K562 (cell line): Measurements from ENCODE around the gene TLE3. TPM values are rescaled to one million over a fixed set of nuclear protein-coding genes. Genes with fewer than 3 reads are reported as not detected.

Experiments
- ATAC-seq: fragments of 200-7000 bp; cut with Tn5 transposase; 3 replicates; pipeline ENCODE4 v1.9.1; 2020; ENCODE audit warnings: moderate library complexity
- BruUV-seq: library from RNA; stranded (reverse); fragments of 400-500 nt; replicated peaks from 2 replicates; lab custom pipeline; 2021; lab: Mats Ljungman, UMichigan
- CTCF ChIA-PET: fragments of 300-600 bp; formaldehyde crosslinking; extraction: SDS; loops from one replicate; lab custom pipeline; 2021; ENCODE audit warnings: low intra/inter-chr PET ratio; lab: Yijun Ruan, JAX
- POLR2A ChIA-PET: fragments of 300-600, 350-650 bp; sonication (Branson Sonifier 250); formaldehyde crosslinking; extraction: SDS; loops from one replicate; lab custom pipeline; 2021; ENCODE audit warnings: antibody characterized with exemption, inconsistent platforms; lab: Yijun Ruan, JAX
- DNase-seq, 4 experiments: peaks; one replicate each; pipeline versions ENCODE4 v3.0.0 to v3.0.0-alpha.2; 2011 to 2018; ENCODE audit warnings: low spot score in 3 of 4, mixed read lengths in 3 of 4; ENCODE audit errors: extremely low read depth in 1 of 4
- FAIRE-seq: peaks from 2 replicates; lab custom pipeline; 2011; peaks lifted over from hg19 to GRCh38; lab: Jason Lieb, UNC
- H2AFZ ChIP-seq: 2 replicates; pipeline ENCODE4 v1.6.0; 2011; ENCODE audit warnings: low read depth, low read length, control low read depth, inconsistent platforms
- H3K27ac ChIP-seq: fragments of 200-600 bp; 3 replicates; pipeline ENCODE4 v1.8.0; 2011; ENCODE audit warnings: low read depth, mild to moderate bottlenecking, control low read depth, inconsistent platforms, low read length, moderate library complexity, mixed read lengths; ENCODE audit errors: extremely low read depth
- H3K27me3 ChIP-seq, 2 experiments: fragments of 300-600 bp in 1 of 2; 2 replicates in 1 of 2; 3 replicates in 1 of 2; pipeline versions ENCODE4 v1.6.0 to v1.8.0; 2011; ENCODE audit warnings: inconsistent platforms in 2 of 2, low read length in 2 of 2, mild to moderate bottlenecking in 1 of 2, mixed read lengths in 1 of 2, moderate library complexity in 1 of 2; ENCODE audit not compliant: control insufficient read depth in 2 of 2, insufficient read depth in 2 of 2
- H3K36me3 ChIP-seq: fragments of 300-600 bp; 3 replicates; pipeline ENCODE4 v1.8.0; 2011; ENCODE audit warnings: mild to moderate bottlenecking, low read length, inconsistent platforms; ENCODE audit not compliant: control insufficient read depth, insufficient read depth
- H3K4me1 ChIP-seq, 2 experiments: fragments of 200-600 bp in 1 of 2; replicated peaks in 1 of 2; 2 replicates in 1 of 2; 3 replicates in 1 of 2; pipeline versions ENCODE4 v1.5.1 to v1.8.0; 2011; ENCODE audit warnings: inconsistent platforms in 2 of 2, low read length in 2 of 2, mild to moderate bottlenecking in 1 of 2, mixed read lengths in 1 of 2, moderate library complexity in 1 of 2; ENCODE audit not compliant: control insufficient read depth in 2 of 2, insufficient read depth in 2 of 2
- H3K4me2 ChIP-seq: 2 replicates; pipeline ENCODE4 v1.6.1; 2011; ENCODE audit warnings: low read length, control low read depth, inconsistent platforms, mixed read lengths; ENCODE audit not compliant: insufficient read depth
- H3K4me3 ChIP-seq: fragments of 200-600 bp; sonication (generic), shearing (Covaris generic); 2 replicates; pipeline ENCODE4 v1.5.1; 2016; ENCODE audit warnings: control low read depth, inconsistent platforms
- H3K79me2 ChIP-seq: fragments of 200-600 bp; 3 replicates; pipeline ENCODE4 v1.8.0; 2011; ENCODE audit warnings: low read length, inconsistent platforms; ENCODE audit not compliant: control insufficient read depth, insufficient read depth
- H3K9ac ChIP-seq, 2 experiments: 2 replicates each; pipeline versions ENCODE4 v1.6.0 to v1.6.1; 2011; ENCODE audit warnings: low read depth in 2 of 2, low read length in 2 of 2, control low read depth in 1 of 2, inconsistent platforms in 1 of 2, mild to moderate bottlenecking in 1 of 2, mixed read lengths in 1 of 2; ENCODE audit not compliant: insufficient read depth in 1 of 2
- H3K9me1 ChIP-seq: one replicate; pipeline ENCODE4 v1.6.0; 2011; ENCODE audit warnings: inconsistent platforms, mild to moderate bottlenecking, low read length, moderate library complexity; ENCODE audit not compliant: control insufficient read depth, insufficient read depth
- H3K9me3 ChIP-seq: replicated peaks from 2 replicates; pipeline ENCODE4 v1.5.1; 2011; ENCODE audit warnings: low read depth, low read length, inconsistent platforms; ENCODE audit not compliant: control insufficient read depth, insufficient read depth
- H4K20me1 ChIP-seq: replicated peaks from 2 replicates; pipeline ENCODE4 v1.6.1; 2011; ENCODE audit warnings: low read length, inconsistent platforms, mixed read lengths; ENCODE audit not compliant: control insufficient read depth, insufficient read depth
- CREM ChIP-seq: IDR thresholded peaks from 2 replicates; pipeline ENCODE4 v1.6.1; 2014; ENCODE audit warnings: antibody characterized with exemption, low read depth
- FOXA1 ChIP-seq: fragments of 450-650 bp; IDR thresholded peaks from 2 replicates; pipeline ENCODE4 v1.6.1; 2016; ENCODE audit warnings: mild to moderate bottlenecking, borderline replicate concordance
- PHB2 ChIP-seq: fragments of 450-650 bp; IDR thresholded peaks from 2 replicates; pipeline ENCODE4 v1.6.1; 2017; ENCODE audit warnings: low read depth
- PTTG1 ChIP-seq: fragments of 450-650 bp; IDR thresholded peaks from 2 replicates; pipeline ENCODE4 v1.6.1; 2016; ENCODE audit warnings: low read depth, mild to moderate bottlenecking, missing genetic modification characterization, missing compliant biosample characterization
- SOX6 ChIP-seq: fragments of 450-650 bp; IDR thresholded peaks from 2 replicates; pipeline ENCODE4 v1.6.1; 2014; ENCODE audit warnings: mild to moderate bottlenecking
- ZNF140 ChIP-seq: fragments of 250-450 bp; sonication (Bioruptor Pico); IDR thresholded peaks from 2 replicates; pipeline ENCODE4 v1.8.0; 2021; ENCODE audit warnings: moderate library complexity, mild to moderate bottlenecking, inconsistent platforms
- ZNF586 ChIP-seq: fragments of 450-650 bp; formaldehyde crosslinking; conservative IDR thresholded peaks from 2 replicates; pipeline ENCODE4 v1.4.0; 2020; ENCODE audit warnings: mild to moderate bottlenecking, moderate library complexity
- WGBS: fragments of 100-300 bp; shearing (Covaris generic); methylation state at CpG from one replicate; pipeline ENCODE4 v1.1.6; 2016; ENCODE audit warnings: low coverage, mixed read lengths; ENCODE audit not compliant: insufficient coverage; ENCODE audit errors: missing lambda C conversion rate; 5-methylcytosine and 5-hydroxymethylcytosine counted together
- in situ Hi-C: fragments of 300-500 bp; cut with MboI; formaldehyde crosslinking; loops from 4 replicates; pipeline ENCODE4 v1.15.0; 2018; ENCODE audit warnings: inconsistent platforms, mixed read lengths
- intact Hi-C: fragments of 100-400 bp; cut with micrococcal nuclease; formaldehyde crosslinking; loops from 2 replicates; pipeline ENCODE4 v1.14.2; 2022
- polyA plus RNA-seq, 8 experiments: library from polyadenylated mRNA; depleted of rRNA in 4 of 8; stranded (reverse) in 5 of 8; unstranded in 3 of 8; fragments of >200 nt; fragmentation: Nextera tagmentation in 2 of 8; fragmentation: Illumina TruSeq in 1 of 8; extraction: Ambion mirVana in 2 of 8; extraction: Trizol in 1 of 8; gene quantifications; 2 replicates each; pipeline versions ENCODE4 v1.2.1 to v1.2.3, GENCODE V29; 2011 to 2014; ENCODE audit warnings: inconsistent platforms in 1 of 8, missing spikeins in 1 of 8
- total RNA-seq, 7 experiments: library from RNA; depleted of rRNA in 6 of 7; stranded (reverse); fragments of >200 nt in 6 of 7; fragmentation: Illumina TruSeq in 2 of 7; extraction: Trizol in 2 of 7; gene quantifications; 2 replicates each; pipeline versions ENCODE4 v1.2.1 to v1.2.3, GENCODE V29; 2011 to 2021; ENCODE audit warnings: low replicate concordance in 1 of 7
- TF ChIP-seq, protein P1 (sequence below): fragments of 450-650 bp; formaldehyde crosslinking; IDR thresholded peaks from 2 replicates; pipeline ENCODE4 v1.4.0; 2020; ENCODE audit warnings: mild to moderate bottlenecking, moderate library complexity
- TF ChIP-seq, protein P2 (sequence below): sonication (generic); formaldehyde crosslinking; IDR thresholded peaks from 2 replicates; pipeline ENCODE4 v1.8.1; 2022; ENCODE audit warnings: missing genetic modification reagents

The TLE3 gene
- total and polyA plus RNA-seq, 9 of the 15 experiments (the other 6 are each of a cell fraction or from before 2014, with no cell fraction given): 1.5 to 84.2 (median 14.1) TPM

DNA sequence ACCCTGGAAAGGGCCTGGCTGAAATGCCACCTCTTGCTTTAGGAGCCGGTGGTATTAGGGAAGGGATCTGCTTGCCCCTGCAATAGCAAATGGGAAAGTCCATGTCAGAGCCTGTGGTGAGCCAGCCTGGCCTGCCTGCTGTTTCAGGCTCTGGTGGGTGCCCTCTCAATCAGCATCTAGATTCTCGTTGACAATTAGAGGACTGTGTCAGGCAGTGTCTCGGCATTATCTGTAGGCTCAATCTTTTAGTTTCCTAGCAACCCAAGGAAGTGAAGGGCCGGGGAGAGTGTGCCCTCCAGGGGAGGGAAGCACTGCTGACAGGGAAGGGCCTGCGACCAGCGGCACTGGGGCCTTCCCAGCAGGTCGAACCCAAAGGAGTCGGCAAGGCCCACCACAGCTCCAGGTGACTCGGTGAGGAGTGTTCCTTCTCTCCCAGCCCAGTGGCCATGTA lies 42.1 kb downstream of the TLE3 start (continued):
- TF ChIP-seq FOXA1: no peak
- TF ChIP-seq CREM: no peak
- TF ChIP-seq, protein P1, sequence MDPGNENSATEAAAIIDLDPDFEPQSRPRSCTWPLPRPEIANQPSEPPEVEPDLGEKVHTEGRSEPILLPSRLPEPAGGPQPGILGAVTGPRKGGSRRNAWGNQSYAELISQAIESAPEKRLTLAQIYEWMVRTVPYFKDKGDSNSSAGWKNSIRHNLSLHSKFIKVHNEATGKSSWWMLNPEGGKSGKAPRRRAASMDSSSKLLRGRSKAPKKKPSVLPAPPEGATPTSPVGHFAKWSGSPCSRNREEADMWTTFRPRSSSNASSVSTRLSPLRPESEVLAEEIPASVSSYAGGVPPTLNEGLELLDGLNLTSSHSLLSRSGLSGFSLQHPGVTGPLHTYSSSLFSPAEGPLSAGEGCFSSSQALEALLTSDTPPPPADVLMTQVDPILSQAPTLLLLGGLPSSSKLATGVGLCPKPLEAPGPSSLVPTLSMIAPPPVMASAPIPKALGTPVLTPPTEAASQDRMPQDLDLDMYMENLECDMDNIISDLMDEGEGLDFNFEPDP (CRISPR knock-in tag): no peak

DNA sequence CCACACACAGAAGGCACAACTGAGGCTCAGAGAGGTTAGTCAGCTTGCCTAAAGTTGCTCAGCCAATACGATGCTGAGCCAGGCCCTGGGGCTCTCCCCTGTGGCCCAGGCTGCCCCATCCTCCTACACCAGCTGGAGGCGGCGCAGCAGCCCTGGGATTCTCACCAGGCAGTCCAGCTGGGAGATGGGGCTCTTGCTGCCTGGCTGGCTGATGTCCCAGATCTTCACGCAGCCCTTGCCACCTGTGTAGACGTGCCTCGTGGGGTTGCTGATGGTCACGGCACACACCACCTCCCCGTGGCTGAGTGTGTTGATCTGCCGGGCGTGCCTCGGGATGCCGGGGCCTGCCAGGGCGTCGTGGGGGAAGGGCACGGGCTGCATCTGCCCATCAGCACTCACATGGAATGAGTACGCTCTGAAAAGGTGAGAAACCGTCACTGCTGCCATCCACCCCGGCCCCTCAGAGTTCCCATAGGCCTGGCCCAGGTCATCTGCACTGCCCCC lies 42.8 kb downstream of the TLE3 start:
- Histone ChIP-seq H3K9ac (no peak overlapping the region), H3K4me1 (peaks cover 0 to 3% of the 10 kb centered on the region in 2 experiments; a peak in 2 of 5 replicates), H3K27ac (no peak overlapping the region), H3K4me3 (no peak overlapping the region), H3K4me2 (no peak overlapping the region), H3K9me3 (no peaks in the 10 kb centered on the region), H3K36me3 (peaks cover 95% of the 10 kb centered on the region; the same call in 2 of the 3 replicates), H3K79me2 (no peaks in the 10 kb centered on the region), H3K9me1 (no peaks in the 10 kb centered on the region), H3K27me3 (no peaks in the 10 kb centered on the region), H4K20me1 (no peaks in the 10 kb centered on the region), H2AFZ (no peak overlapping the region)
- CTCF ChIA-PET: no interaction called here
- 92% methylated on average over 12 of the region's 18 CpGs for WGBS
- TF ChIP-seq ZNF140 (no peak), SOX6 (no peak), PTTG1 (no peak), ZNF586 (no peak), PHB2 (no peak)
- TF ChIP-seq, protein P2, sequence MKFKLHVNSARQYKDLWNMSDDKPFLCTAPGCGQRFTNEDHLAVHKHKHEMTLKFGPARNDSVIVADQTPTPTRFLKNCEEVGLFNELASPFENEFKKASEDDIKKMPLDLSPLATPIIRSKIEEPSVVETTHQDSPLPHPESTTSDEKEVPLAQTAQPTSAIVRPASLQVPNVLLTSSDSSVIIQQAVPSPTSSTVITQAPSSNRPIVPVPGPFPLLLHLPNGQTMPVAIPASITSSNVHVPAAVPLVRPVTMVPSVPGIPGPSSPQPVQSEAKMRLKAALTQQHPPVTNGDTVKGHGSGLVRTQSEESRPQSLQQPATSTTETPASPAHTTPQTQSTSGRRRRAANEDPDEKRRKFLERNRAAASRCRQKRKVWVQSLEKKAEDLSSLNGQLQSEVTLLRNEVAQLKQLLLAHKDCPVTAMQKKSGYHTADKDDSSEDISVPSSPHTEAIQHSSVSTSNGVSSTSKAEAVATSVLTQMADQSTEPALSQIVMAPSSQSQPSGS: no peak
- FAIRE-seq: no peak
- no TSS peak for BruUV-seq
- POLR2A ChIA-PET: interaction anchor here (1.1 to 1.3 kb wide), 2 partner anchors 14 to 49 kb away, joined by 3 to 4 read pairs; no protein-coding TSS in a partner anchor
- in situ Hi-C loops: no loop called here
- intact Hi-C loops: no loop called here
- DNase-seq: peak in 1 of 4 experiments; percentile 13
- ATAC-seq: no peak
